ENCODE measurements around the gene ABHD5. TPM values are rescaled to one million over a fixed set of nuclear protein-coding genes. Genes with fewer than 3 reads are reported as not detected.

The ABHD5 gene
- polyA plus RNA-seq, 10 donors = 8.6 to 14.1 (median 9.9) TPM

DNA sequence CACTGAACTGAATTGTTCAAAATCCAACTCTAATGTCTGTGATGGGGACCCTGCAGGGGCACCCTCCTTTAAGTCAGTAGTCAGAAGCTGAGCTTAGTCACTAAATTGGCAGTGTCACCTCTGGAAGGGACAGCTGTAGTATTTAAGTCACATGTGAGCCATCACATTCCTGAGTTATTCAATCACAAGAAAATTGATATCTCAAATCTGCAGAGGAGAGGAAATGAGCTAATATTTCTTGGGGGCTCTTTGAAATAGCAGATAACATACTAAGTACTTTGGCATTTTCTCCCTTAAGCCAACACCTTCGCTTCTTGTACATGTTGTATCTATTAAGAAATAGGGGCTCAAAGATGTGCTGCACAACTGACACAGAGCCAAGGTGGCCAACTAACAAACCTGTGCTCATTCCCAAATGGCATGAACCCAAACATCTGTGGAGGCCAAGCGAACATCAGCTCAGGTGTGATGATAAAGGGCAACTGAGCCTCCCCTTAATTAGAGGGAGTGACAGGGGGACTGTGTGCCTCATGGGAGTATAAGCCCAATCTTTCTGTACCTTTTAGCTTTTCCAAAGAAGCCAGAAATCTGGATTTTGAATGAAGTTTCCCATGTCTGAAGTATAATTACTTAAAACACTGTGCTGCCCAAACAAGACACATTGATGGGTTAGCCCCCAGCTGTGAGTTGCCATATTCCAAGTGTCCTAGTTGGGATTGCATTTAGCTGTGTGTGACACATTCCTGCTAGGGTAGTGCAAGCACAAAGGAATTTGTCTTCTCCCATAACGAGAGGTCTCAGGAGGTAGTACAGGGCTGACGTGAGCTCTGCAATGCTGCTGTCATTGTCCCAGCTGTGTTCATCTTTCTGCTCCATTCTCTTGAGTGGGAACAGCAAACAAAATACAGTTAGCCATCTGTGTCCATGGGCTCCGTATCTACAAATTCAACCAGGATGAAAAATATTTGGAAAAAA, 63.3 kb downstream of the ABHD5 start:
- DNase-seq = peak in 1 of 3 donors; percentile 63

DNA sequence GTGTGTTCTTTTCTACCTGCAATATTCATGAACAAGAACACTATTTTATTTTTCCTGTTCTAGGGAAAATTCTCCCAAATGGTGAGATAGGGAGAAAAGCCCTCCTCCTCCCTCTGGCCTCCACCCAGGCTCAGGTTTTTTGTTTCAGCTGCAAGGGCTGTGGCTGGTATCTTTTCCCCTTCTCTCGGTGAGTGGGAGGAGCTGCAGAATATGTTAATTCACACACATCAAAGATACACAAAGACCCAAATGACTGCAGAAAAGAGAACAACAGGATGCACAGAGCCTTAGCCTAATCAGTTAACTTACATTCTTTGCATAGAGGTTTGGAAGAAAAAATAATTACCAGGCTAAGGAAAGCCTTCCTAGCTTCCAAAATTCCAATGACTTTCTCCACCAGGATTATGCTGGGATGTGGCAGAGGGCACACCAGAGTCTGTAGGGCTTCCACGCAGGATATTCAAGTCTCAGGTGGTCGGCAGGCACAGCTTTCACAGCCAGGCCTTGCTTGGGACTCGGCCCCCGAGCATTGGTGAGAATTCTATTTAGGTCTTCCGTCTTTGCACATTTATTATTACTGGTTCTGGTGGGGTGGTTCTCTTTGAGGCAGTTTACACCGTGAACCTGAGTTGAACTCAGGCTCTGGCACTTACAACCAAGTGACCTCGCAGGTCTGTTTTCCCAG, 64.9 kb downstream of the ABHD5 start:
- no peak for DNase-seq

DNA sequence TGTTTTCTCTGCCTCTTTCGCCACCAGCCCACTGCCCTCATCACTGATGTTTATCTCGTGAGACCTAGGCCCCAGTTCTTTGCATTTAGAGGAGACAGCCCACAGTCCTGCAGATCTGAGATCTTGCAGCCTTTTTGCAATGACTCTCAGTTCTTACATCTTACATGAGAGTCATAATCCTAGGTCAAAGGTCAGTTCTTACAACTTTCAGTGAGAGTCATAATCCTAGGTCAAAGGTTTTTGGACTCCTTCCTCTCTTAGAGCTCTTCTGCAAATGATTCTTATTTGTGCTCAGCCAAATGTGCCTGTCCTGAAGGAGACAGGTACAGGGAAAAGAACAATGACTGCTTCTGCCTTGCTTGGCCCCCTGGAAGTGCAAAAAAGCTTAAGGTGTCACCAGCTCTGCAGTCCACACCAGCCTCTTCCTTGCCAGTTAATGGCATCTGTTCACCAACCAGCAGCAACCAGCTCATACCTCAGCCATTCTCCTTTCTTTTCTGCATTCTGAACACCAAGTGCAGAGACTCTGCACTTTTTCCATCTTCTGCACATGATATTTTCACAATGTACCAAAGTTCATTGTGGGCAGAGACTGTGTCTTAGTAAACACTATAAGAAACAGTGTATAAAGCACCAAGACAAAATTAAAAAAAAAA, 67.1 kb downstream of the ABHD5 start:
- no peak for DNase-seq

DNA sequence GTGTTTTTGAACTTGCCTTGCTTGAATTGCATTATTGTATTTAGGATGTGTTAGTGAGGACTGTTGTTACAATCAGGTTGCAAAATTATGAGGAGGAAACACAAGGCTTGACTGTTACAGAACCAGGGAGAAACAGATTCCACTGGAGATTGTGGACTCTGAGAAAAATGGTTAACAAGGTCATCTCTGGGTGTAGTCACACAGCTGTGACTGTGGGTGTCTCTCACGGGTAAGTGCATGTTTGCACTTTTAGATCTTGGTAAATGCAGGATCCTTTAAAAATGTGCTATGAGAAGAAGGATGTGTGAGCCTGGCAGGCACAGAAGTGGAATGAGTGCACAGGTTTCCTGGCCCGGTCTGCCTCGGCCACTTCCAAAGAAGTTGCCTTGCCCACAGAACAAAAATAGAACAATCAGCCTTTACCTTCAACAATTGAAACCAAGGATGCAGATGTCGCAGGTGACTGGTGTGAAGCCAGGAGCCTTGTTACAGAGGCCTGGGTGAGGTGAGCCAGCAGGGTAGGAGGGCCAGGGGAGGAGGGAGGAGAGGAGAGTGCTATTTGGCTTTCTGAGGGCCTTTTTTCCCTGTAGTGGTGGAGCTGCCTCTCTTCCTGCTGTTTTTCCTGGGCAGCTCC, 68.0 kb downstream of the ABHD5 start:
- no peak for DNase-seq

DNA sequence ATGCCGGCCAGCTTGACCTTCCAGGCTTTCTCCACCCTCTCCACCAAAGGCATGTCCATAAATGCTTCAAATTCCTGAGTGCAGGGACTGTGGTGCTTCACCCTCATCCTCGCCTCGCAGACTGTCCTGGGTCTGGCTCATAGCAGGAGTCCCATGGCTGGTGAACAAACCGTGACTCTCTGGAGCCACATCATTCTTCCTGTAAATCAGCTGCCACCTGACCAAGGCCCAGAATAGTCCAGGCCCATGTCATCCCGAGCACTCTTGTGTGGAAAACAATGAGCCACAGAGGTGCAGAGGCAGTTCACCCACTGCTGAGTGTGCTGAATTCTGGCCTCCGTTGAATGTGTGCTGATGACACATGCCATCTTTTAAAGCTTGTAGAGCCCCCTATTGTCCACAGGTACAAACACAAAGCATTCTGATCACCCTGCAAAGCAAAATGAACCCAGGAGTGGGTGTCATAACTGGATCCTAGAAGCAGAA, 68.6 kb downstream of the ABHD5 start:
- no peak for DNase-seq

DNA sequence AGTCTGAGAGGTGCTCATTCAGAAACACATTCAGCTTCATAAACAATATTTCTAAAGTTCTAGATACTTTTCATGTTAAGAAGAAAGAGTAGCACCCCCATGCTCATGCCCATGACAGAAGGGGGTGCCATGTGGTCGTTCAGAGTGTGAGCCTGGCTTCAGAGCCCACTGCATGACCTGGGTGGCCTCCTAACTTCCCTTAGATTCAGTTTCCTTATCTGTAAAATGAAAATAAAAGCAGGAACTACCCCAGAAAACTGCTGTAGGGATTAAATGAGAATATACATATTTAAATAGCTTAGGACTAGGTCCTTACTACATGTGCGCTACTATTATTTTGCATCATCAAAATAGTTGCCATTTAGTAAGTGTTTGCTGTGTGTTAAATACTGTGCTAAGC, 69.2 kb downstream of the ABHD5 start:
- DNase-seq = no peak

DNA sequence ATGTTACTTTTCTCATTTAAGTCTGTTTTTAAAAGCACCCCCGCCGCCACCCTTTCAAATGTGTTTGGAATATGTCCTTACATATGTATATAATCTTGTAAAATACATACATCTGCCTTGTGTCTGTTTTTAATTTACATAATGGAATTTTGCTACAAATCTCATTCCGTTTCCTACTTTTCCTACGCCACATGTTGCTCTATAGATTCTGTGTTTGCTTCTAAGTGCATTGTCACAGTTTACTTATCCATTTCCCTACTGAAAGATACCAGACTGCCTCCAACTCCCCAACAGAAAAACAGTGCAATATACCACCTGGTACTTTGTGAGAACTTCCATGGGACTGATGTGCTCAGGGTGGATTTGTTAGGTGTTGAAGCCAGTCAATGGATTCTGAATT, 70.2 kb downstream of the ABHD5 start:
- DNase-seq = no peak

DNA sequence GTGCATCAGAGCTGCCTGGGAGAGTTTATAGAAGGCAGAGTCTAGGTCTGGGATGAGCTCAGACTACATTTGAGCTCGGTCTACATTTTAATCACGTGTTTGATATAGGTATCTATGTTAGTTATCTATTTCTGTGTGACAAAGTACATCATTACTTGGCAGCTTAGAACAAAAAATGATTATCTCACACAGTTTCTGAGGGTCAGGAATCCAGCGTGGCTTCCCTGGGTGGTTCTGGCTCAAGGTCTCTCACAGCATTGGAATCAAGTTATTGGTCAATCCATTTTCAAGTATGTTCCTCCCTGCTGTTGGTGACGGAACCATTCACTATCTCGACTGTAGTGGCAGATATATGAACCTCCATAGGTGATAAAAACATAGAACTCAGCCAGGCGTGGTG, 71.7 kb downstream of the ABHD5 start:
- no peak for DNase-seq

DNA sequence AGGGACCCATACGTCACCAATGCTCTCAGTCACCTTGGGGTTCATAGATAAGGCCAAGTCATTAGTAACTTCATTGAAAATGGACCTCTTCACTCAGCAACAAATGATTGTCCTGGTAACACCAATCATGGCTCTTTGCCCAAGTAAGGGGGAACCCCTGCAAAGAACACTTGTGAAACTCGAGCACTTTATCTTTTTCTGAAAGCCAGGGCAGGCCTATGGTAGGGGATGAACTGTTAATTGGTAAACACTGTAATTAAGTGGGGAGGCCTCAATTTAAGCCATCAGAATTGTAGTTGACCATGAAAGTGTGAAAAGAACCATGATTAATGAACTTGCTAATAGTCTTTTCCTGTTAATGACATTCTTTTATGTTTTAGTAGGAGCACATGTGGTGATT, 73.3 kb downstream of the ABHD5 start:
- no peak for DNase-seq

DNA sequence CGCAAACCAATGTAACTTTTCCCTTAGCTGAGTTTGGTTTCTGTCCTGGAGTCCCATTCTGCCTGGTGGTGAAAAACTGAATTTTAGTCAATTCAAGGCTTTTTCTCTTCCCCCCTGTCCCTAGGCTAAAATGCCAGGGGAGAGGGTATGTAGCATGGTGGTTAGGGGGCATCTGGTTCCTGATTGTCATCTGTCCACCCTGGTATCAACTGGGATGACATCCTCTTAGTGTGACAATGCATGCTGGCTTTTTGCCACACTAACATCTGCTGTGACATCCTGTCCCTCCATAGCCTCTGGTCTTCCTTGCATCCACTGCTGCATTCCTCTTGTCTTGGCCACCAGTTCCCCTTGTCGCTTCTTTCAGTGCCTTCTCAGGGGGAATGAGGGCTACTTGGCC, 73.7 kb downstream of the ABHD5 start:
- DNase-seq = no peak

DNA sequence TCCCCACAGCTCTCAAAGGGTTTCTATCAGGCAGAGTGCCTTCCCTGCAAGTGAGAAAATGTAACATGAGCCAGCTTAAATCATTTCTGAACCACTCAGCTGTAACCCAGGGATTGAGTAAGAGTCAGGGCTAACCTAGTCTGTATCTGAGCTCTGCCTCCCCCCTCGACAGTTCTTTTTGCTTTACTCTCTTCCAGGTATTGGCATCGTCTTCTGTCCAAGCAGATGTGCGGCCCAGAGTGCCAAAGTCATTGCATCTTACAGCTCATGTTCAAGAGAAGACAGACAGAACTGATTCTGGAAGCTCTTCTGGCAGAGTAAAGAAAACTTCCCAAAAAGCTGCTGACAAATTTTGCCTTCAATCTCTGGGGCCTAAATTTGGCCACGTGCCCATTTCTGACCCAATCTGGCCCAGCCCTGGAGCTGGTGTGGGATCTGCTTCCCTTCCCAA, 74.8 kb downstream of the ABHD5 start:
- peak in 2 of 3 donors; percentile 35 to 71 for DNase-seq

DNA sequence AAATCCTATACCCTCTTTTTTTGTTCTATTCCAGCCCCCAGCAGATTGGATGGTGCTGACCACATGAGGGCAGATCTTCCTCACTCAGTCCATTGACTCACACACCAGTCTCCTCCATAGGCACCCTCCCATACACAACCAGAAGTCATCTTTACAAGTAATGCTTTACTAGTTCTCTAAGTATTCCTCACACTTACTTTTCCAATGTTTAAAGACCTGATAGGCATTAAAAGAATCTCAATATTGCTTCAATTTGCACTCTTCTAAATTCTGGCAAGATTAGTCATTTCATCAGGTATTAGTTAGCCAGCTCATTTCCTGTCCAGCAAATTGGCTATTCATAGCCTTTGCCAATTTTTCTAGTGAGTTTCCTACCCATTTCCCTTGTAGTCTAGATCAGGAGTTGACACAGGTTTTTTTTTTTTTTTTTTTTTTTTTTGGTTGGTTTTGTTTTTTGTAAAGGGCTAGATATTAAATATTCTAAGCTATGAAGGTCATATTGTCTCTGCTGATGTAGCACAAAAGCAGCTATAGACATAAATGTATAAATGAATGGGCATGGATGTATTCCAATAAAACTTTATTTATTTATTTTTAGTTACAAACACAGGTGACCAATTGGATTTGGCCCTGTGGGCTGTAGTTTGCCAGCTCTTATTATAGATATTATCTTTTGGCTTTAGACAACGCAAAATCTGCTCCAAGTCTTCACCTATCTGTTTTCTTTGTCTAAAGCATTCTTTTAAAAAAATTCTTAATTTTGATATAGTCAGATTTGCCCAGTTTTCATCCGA, 76.1 kb downstream of the ABHD5 start:
- DNase-seq = peak in 1 of 3 donors; percentile 66

DNA sequence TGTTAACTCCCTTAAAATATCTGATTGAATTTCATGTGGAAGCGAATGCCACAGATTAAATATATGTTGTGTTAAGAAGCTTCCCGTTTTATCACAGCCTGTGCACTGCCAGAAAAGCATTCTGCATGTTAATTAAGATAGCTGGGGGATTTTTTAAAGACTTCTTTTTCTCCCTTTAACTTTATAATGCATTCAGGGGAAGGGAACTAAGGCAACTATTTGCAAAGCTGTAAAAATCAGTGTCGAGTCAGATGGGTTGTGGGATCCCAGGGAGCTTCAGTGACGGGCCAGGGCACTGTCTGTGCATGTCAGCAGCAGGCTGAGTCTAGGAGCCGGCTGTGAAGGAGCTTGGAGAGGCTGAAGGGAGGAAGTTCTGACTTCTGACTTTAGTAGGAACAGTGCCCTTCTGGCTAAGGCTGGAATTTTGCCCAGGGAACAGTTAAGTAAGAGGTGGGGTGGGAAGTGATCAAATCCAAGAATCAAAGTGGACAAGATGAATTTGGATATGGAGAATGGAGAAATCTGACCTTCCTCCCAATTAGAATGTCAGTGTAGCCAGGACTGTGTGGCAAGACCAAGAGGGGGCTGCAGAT, 77.7 kb downstream of the ABHD5 start:
- DNase-seq = peak in 1 of 3 donors; percentile 25

DNA sequence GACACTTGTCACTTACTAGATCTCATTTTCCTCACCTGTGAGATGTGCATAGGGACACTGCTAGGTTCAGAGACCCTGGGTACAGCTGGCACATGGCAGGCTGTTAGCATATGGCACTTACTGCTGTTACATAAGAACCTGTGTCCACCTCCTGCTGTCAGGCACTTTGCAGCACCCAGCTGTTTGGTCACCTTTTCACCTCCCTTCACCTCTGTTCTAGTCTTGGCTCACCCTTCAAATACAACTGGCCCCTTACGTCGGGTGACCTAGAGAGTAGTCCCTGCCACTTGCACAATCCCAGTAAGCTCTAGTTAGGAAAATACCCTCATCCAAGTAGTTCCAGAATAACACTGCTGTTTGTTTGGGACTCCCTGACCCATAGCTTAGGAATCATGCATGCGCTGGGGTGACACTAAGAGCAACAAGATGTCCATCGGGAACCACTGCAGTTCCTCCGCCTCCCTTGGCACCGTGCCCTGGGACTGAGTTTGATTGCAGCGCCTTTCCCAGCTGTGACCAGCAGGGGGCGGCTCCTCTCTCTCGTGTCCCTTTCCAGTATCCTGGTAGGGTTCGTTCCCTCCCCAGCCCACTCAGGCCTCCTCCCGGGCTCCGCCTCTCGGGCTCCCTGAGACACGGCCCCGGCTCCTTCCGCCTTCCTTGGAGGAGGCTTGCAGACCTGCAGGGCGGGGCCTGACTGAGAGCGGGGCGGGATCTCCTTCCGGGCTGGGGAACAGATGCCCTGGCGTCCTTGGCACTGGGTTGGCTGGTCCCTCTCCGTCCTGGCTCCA, 78.6 kb downstream of the ABHD5 start:
- DNase-seq = peak; percentile 93 to 95 (median 94)

DNA sequence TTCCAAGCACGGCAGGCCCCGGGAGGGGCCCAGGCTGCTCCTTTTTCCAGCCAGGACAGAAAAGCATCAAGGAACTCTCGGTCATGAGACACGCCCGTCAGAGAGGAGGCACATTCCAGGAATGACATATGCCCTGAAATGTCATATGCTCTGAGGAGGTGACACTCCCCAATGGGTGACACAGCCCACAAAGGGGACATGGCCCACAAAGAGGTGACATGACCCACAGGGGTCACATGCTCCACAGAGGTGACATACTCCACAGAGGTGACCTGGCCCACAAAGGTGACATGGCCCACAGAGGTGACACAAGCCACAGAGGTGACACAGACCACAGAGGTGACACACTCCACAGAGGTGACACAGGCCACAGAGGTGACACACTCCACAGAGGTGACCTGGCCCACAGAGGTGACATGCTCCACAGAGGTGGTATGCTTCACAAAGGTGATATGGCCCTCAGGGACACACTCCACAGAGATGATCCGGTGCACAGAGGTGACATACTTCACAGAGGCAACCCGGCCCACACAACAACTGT, 79.2 kb downstream of the ABHD5 start:
- no peak for DNase-seq

DNA sequence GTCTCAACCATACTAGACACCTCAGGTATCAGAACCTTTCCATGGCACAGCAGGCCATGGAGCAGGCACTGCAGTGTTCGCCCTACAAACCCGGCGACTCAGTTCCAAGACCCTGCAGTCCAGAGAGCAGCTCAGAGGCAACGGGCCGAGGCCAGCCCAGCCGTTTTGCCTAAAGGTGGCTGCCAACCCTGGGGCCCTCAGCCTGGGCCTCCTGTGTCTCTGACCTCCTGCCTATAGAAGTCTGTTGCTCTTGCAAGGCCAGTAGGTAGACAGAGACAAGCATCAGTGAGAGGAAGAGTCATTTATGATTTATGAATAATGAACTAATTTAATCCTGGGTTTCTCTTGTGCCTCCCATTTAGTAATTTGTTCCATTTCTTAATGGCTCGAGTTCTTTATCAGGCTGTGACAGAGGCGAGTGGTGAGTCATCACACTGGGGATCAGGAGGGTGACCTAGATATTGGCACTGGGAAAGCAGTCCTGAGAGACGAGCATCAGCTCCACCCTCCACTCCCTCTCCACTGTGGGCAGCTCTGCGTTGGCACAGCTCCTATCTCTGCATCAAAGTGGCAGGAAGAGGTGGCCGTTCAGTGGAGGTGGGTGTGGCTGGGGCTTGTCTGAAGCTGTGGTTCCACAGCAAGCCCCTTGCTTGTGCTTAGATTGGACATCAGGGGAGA, 79.8 kb downstream of the ABHD5 start:
- DNase-seq = peak in 1 of 3 donors; percentile 24

DNA sequence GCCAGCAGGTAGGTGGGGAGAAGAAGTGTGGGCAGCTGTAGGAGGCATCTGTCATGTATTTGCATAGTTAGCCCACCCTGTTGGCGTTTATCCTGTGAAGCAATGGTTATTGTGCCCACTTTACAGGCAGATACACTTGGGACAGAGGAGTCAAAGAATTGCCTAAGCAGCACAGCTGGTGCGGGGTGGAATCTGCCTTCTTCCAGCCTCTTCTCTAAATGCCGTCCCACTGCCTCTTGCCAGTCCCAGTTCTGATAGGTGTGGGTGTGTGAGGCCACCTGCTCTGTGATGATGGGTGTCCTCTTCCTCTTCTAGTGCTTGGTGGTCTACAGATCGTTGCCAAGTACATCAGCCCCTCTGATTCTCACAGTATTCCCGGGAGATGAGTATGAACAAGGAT, 80.9 kb downstream of the ABHD5 start:
- DNase-seq = no peak

DNA sequence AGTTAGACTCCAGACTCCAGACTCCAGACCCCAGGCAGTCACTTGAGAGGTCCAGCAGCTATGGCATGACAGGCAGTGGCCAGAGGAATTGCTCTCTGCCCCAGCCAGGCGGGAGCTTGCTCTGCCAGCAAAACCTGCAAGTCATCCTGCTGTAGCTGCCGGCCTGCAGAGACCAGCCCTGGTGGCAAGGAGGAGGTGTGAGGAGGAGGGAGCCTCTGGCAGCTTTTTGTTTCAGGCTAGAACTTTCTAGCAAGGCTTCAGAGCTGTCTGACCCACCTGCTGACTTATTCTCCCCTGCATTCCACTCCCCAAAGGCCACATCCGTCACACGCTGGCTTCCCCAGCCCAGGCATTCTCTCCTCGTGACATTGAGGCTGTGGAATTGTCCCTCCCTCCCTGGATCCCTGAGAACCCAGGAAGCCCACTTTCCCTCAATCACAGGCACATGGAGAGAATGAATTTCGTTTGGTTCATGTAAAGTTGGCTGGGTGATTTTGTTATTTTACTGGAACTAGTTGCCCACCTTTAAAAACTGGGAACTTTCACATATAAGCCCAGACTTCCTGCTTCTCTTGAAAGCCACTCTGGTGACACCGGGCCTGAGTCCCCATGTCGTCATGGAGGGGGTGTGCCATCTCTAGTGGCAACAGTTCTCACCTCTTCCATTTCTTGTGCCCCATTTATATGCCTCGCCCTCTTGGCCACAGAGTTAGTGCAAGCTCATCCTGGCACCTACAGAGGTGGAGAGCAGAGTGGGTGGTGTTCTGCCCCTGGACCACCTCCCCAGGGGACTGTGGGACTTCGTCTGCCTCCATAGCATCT, 82.7 kb downstream of the ABHD5 start:
- DNase-seq = no peak
